K562 (cell line): Measurements from ENCODE around the gene ZNF652. TPM values are rescaled to one million over a fixed set of nuclear protein-coding genes. Genes with fewer than 3 reads are reported as not detected.

ENCODE experiments used
- ATAC-seq: fragments of 200-7000 bp; cut with Tn5 transposase; 3 replicates; pipeline ENCODE4 v1.9.1; 2020; ENCODE audit warnings: moderate library complexity
- BruUV-seq: library from RNA; stranded (reverse); fragments of 400-500 nt; replicated peaks from 2 replicates; lab custom pipeline; 2021; lab: Mats Ljungman, UMichigan
- CTCF ChIA-PET: fragments of 300-600 bp; formaldehyde crosslinking; extraction: SDS; loops from one replicate; lab custom pipeline; 2021; ENCODE audit warnings: low intra/inter-chr PET ratio; lab: Yijun Ruan, JAX
- POLR2A ChIA-PET: fragments of 300-600, 350-650 bp; sonication (Branson Sonifier 250); formaldehyde crosslinking; extraction: SDS; loops from one replicate; lab custom pipeline; 2021; ENCODE audit warnings: antibody characterized with exemption, inconsistent platforms; lab: Yijun Ruan, JAX
- DNase-seq, 4 experiments: peaks; one replicate each; pipeline versions ENCODE4 v3.0.0 to v3.0.0-alpha.2; 2011 to 2018; ENCODE audit warnings: low spot score in 3 of 4, mixed read lengths in 3 of 4; ENCODE audit errors: extremely low read depth in 1 of 4
- FAIRE-seq: peaks from 2 replicates; lab custom pipeline; 2011; peaks lifted over from hg19 to GRCh38; lab: Jason Lieb, UNC
- H2AFZ ChIP-seq: 2 replicates; pipeline ENCODE4 v1.6.0; 2011; ENCODE audit warnings: low read depth, low read length, control low read depth, inconsistent platforms
- H3K27ac ChIP-seq: fragments of 200-600 bp; 3 replicates; pipeline ENCODE4 v1.8.0; 2011; ENCODE audit warnings: low read depth, mild to moderate bottlenecking, control low read depth, inconsistent platforms, low read length, moderate library complexity, mixed read lengths; ENCODE audit errors: extremely low read depth
- H3K27me3 ChIP-seq, 2 experiments: fragments of 300-600 bp in 1 of 2; 2 replicates in 1 of 2; 3 replicates in 1 of 2; pipeline versions ENCODE4 v1.6.0 to v1.8.0; 2011; ENCODE audit warnings: inconsistent platforms in 2 of 2, low read length in 2 of 2, mild to moderate bottlenecking in 1 of 2, mixed read lengths in 1 of 2, moderate library complexity in 1 of 2; ENCODE audit not compliant: control insufficient read depth in 2 of 2, insufficient read depth in 2 of 2
- H3K36me3 ChIP-seq: fragments of 300-600 bp; 3 replicates; pipeline ENCODE4 v1.8.0; 2011; ENCODE audit warnings: mild to moderate bottlenecking, low read length, inconsistent platforms; ENCODE audit not compliant: control insufficient read depth, insufficient read depth
- H3K4me1 ChIP-seq, 2 experiments: fragments of 200-600 bp in 1 of 2; replicated peaks in 1 of 2; 2 replicates in 1 of 2; 3 replicates in 1 of 2; pipeline versions ENCODE4 v1.5.1 to v1.8.0; 2011; ENCODE audit warnings: inconsistent platforms in 2 of 2, low read length in 2 of 2, mild to moderate bottlenecking in 1 of 2, mixed read lengths in 1 of 2, moderate library complexity in 1 of 2; ENCODE audit not compliant: control insufficient read depth in 2 of 2, insufficient read depth in 2 of 2
- H3K4me2 ChIP-seq: 2 replicates; pipeline ENCODE4 v1.6.1; 2011; ENCODE audit warnings: low read length, control low read depth, inconsistent platforms, mixed read lengths; ENCODE audit not compliant: insufficient read depth
- H3K4me3 ChIP-seq: fragments of 200-600 bp; sonication (generic), shearing (Covaris generic); 2 replicates; pipeline ENCODE4 v1.5.1; 2016; ENCODE audit warnings: control low read depth, inconsistent platforms
- H3K79me2 ChIP-seq: fragments of 200-600 bp; 3 replicates; pipeline ENCODE4 v1.8.0; 2011; ENCODE audit warnings: low read length, inconsistent platforms; ENCODE audit not compliant: control insufficient read depth, insufficient read depth
- H3K9ac ChIP-seq, 2 experiments: 2 replicates each; pipeline versions ENCODE4 v1.6.0 to v1.6.1; 2011; ENCODE audit warnings: low read depth in 2 of 2, low read length in 2 of 2, control low read depth in 1 of 2, inconsistent platforms in 1 of 2, mild to moderate bottlenecking in 1 of 2, mixed read lengths in 1 of 2; ENCODE audit not compliant: insufficient read depth in 1 of 2
- H3K9me1 ChIP-seq: one replicate; pipeline ENCODE4 v1.6.0; 2011; ENCODE audit warnings: inconsistent platforms, mild to moderate bottlenecking, low read length, moderate library complexity; ENCODE audit not compliant: control insufficient read depth, insufficient read depth
- H3K9me3 ChIP-seq: replicated peaks from 2 replicates; pipeline ENCODE4 v1.5.1; 2011; ENCODE audit warnings: low read depth, low read length, inconsistent platforms; ENCODE audit not compliant: control insufficient read depth, insufficient read depth
- H4K20me1 ChIP-seq: replicated peaks from 2 replicates; pipeline ENCODE4 v1.6.1; 2011; ENCODE audit warnings: low read length, inconsistent platforms, mixed read lengths; ENCODE audit not compliant: control insufficient read depth, insufficient read depth
- CBX3 ChIP-seq, 2 experiments: IDR thresholded peaks; 1 replicate in 1 of 2; 2 replicates in 1 of 2; pipeline ENCODE4 v1.6.1; 2012; ENCODE audit warnings: inconsistent platforms in 2 of 2, low read length in 2 of 2, borderline replicate concordance in 1 of 2, control low read depth in 1 of 2
- E2F3 ChIP-seq: fragments of 250-450 bp; sonication (Bioruptor Pico); IDR thresholded peaks from 2 replicates; pipeline ENCODE4 v1.4.0; 2020; ENCODE audit warnings: mild to moderate bottlenecking
- MYNN ChIP-seq, 2 experiments: sonication (generic); formaldehyde crosslinking in 1 of 2; IDR thresholded peaks; 2 replicates each; pipeline versions ENCODE4 v1.5.0 to v1.6.1; 2016 to 2020; ENCODE audit warnings: antibody characterized with exemption in 1 of 2, missing genetic modification reagents in 1 of 2
- NFATC3 ChIP-seq: fragments of 450-650 bp; IDR thresholded peaks from 2 replicates; pipeline ENCODE4 v1.6.1; 2017; ENCODE audit warnings: mild to moderate bottlenecking
- SMARCC2 ChIP-seq: fragments of 450-650 bp; IDR thresholded peaks from 2 replicates; pipeline ENCODE4 v1.6.1; 2017; ENCODE audit warnings: antibody characterized with exemption, moderate library complexity, mild to moderate bottlenecking, low read depth
- WGBS: fragments of 100-300 bp; shearing (Covaris generic); methylation state at CpG from one replicate; pipeline ENCODE4 v1.1.6; 2016; ENCODE audit warnings: low coverage, mixed read lengths; ENCODE audit not compliant: insufficient coverage; ENCODE audit errors: missing lambda C conversion rate; 5-methylcytosine and 5-hydroxymethylcytosine counted together
- in situ Hi-C: fragments of 300-500 bp; cut with MboI; formaldehyde crosslinking; loops from 4 replicates; pipeline ENCODE4 v1.15.0; 2018; ENCODE audit warnings: inconsistent platforms, mixed read lengths
- intact Hi-C: fragments of 100-400 bp; cut with micrococcal nuclease; formaldehyde crosslinking; loops from 2 replicates; pipeline ENCODE4 v1.14.2; 2022
- polyA plus RNA-seq, 8 experiments: library from polyadenylated mRNA; depleted of rRNA in 4 of 8; stranded (reverse) in 5 of 8; unstranded in 3 of 8; fragments of >200 nt; fragmentation: Nextera tagmentation in 2 of 8; fragmentation: Illumina TruSeq in 1 of 8; extraction: Ambion mirVana in 2 of 8; extraction: Trizol in 1 of 8; gene quantifications; 2 replicates each; pipeline versions ENCODE4 v1.2.1 to v1.2.3, GENCODE V29; 2011 to 2014; ENCODE audit warnings: inconsistent platforms in 1 of 8, missing spikeins in 1 of 8
- total RNA-seq, 7 experiments: library from RNA; depleted of rRNA in 6 of 7; stranded (reverse); fragments of >200 nt in 6 of 7; fragmentation: Illumina TruSeq in 2 of 7; extraction: Trizol in 2 of 7; gene quantifications; 2 replicates each; pipeline versions ENCODE4 v1.2.1 to v1.2.3, GENCODE V29; 2011 to 2021; ENCODE audit warnings: low replicate concordance in 1 of 7
- TF ChIP-seq, protein P1 (sequence below): fragments of 450-650 bp; formaldehyde crosslinking; IDR thresholded peaks from 2 replicates; pipeline ENCODE4 v1.4.0; 2020; ENCODE audit warnings: mild to moderate bottlenecking, moderate library complexity
- TF ChIP-seq, protein P2 (sequence below): fragments of 200-600 bp; sonication (generic); IDR thresholded peaks from one replicate; pipeline ENCODE4 v1.6.1; 2012; ENCODE audit warnings: mild to moderate bottlenecking, low read depth, low read length, inconsistent platforms

Gene ZNF652
- total and polyA plus RNA-seq, 9 of the 15 experiments (the other 6 are each of a cell fraction or from before 2014, with no cell fraction given): 5.1 to 15.5 (median 7.8) TPM

DNA sequence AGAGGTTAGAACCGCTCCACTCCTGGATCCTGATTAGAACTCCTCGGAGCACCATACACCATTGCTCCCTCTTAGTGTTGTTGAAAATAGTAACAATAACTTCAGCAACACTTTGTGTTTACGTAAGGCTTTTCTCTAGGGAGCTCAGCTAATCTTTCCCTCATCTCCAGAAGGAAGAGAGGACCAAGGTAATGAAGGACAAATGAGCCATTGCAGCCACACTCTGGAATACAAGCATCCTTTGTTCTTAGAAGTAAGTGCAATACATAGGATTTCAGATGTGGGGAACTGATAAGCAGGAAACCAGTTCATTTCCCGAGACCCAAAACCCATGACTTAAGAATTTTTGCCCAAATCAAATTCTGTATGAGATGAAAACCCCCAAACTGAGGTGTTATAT, 22.9 kb upstream of the ZNF652 start:
- Histone ChIP-seq H3K4me1 (peaks cover 11 to 31% of the 10 kb centered on the region in 2 experiments; a peak in 4 of 5 replicates), H3K36me3 (no peaks in the 10 kb centered on the region), H3K9me1 (peaks cover under 1% of the 10 kb centered on the region), H2AFZ (no peak overlapping the region), H4K20me1 (no peaks in the 10 kb centered on the region), H3K9ac (no peak overlapping the region), H3K9me3 (no peaks in the 10 kb centered on the region), H3K4me2 (no peak overlapping the region), H3K79me2 (no peaks in the 10 kb centered on the region), H3K27ac (no peak overlapping the region), H3K27me3 (peaks cover 0 to 9% of the 10 kb centered on the region in 2 experiments; a peak in 1 of 5 replicates), H3K4me3 (no peak overlapping the region)
- POLR2A ChIA-PET: no interaction called here
- in situ Hi-C loops (loop anchor here (5.0 kb wide), 1 partner anchor 68 kb away; no protein-coding TSS in a partner anchor), intact Hi-C loops (no loop called here)
- no TSS peak for BruUV-seq
- CTCF ChIA-PET: no interaction called here
- no peak for DNase-seq
- peak; percentile 32 for FAIRE-seq
- no peak for ATAC-seq
- WGBS: 46% methylated on average over 4 of the region's 4 CpGs
- TF ChIP-seq, protein P1, sequence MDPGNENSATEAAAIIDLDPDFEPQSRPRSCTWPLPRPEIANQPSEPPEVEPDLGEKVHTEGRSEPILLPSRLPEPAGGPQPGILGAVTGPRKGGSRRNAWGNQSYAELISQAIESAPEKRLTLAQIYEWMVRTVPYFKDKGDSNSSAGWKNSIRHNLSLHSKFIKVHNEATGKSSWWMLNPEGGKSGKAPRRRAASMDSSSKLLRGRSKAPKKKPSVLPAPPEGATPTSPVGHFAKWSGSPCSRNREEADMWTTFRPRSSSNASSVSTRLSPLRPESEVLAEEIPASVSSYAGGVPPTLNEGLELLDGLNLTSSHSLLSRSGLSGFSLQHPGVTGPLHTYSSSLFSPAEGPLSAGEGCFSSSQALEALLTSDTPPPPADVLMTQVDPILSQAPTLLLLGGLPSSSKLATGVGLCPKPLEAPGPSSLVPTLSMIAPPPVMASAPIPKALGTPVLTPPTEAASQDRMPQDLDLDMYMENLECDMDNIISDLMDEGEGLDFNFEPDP (CRISPR knock-in tag): no peak
- TF ChIP-seq MYNN (IDR thresholded peaks at IDR 0.05) (no peak), MYNN (CRISPR knock-in tag; IDR thresholded peaks at IDR 0.05) (no peak), E2F3 (no peak), SMARCC2 (no peak), CBX3 (IDR thresholded peaks at IDR 0.05; ENCODE audit: borderline replicate concordance in 1 of 2, low read length in 2 of 2) (no peak), NFATC3 (no peak)
- TF ChIP-seq, protein P2, sequence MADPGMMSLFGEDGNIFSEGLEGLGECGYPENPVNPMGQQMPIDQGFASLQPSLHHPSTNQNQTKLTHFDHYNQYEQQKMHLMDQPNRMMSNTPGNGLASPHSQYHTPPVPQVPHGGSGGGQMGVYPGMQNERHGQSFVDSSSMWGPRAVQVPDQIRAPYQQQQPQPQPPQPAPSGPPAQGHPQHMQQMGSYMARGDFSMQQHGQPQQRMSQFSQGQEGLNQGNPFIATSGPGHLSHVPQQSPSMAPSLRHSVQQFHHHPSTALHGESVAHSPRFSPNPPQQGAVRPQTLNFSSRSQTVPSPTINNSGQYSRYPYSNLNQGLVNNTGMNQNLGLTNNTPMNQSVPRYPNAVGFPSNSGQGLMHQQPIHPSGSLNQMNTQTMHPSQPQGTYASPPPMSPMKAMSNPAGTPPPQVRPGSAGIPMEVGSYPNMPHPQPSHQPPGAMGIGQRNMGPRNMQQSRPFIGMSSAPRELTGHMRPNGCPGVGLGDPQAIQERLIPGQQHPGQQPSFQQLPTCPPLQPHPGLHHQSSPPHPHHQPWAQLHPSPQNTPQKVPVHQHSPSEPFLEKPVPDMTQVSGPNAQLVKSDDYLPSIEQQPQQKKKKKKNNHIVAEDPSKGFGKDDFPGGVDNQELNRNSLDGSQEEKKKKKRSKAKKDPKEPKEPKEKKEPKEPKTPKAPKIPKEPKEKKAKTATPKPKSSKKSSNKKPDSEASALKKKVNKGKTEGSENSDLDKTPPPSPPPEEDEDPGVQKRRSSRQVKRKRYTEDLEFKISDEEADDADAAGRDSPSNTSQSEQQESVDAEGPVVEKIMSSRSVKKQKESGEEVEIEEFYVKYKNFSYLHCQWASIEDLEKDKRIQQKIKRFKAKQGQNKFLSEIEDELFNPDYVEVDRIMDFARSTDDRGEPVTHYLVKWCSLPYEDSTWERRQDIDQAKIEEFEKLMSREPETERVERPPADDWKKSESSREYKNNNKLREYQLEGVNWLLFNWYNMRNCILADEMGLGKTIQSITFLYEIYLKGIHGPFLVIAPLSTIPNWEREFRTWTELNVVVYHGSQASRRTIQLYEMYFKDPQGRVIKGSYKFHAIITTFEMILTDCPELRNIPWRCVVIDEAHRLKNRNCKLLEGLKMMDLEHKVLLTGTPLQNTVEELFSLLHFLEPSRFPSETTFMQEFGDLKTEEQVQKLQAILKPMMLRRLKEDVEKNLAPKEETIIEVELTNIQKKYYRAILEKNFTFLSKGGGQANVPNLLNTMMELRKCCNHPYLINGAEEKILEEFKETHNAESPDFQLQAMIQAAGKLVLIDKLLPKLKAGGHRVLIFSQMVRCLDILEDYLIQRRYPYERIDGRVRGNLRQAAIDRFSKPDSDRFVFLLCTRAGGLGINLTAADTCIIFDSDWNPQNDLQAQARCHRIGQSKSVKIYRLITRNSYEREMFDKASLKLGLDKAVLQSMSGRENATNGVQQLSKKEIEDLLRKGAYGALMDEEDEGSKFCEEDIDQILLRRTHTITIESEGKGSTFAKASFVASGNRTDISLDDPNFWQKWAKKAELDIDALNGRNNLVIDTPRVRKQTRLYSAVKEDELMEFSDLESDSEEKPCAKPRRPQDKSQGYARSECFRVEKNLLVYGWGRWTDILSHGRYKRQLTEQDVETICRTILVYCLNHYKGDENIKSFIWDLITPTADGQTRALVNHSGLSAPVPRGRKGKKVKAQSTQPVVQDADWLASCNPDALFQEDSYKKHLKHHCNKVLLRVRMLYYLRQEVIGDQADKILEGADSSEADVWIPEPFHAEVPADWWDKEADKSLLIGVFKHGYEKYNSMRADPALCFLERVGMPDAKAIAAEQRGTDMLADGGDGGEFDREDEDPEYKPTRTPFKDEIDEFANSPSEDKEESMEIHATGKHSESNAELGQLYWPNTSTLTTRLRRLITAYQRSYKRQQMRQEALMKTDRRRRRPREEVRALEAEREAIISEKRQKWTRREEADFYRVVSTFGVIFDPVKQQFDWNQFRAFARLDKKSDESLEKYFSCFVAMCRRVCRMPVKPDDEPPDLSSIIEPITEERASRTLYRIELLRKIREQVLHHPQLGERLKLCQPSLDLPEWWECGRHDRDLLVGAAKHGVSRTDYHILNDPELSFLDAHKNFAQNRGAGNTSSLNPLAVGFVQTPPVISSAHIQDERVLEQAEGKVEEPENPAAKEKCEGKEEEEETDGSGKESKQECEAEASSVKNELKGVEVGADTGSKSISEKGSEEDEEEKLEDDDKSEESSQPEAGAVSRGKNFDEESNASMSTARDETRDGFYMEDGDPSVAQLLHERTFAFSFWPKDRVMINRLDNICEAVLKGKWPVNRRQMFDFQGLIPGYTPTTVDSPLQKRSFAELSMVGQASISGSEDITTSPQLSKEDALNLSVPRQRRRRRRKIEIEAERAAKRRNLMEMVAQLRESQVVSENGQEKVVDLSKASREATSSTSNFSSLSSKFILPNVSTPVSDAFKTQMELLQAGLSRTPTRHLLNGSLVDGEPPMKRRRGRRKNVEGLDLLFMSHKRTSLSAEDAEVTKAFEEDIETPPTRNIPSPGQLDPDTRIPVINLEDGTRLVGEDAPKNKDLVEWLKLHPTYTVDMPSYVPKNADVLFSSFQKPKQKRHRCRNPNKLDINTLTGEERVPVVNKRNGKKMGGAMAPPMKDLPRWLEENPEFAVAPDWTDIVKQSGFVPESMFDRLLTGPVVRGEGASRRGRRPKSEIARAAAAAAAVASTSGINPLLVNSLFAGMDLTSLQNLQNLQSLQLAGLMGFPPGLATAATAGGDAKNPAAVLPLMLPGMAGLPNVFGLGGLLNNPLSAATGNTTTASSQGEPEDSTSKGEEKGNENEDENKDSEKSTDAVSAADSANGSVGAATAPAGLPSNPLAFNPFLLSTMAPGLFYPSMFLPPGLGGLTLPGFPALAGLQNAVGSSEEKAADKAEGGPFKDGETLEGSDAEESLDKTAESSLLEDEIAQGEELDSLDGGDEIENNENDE: no peak
